ENCODE results near the gene CARD11.

The CARD11 gene

DNA sequence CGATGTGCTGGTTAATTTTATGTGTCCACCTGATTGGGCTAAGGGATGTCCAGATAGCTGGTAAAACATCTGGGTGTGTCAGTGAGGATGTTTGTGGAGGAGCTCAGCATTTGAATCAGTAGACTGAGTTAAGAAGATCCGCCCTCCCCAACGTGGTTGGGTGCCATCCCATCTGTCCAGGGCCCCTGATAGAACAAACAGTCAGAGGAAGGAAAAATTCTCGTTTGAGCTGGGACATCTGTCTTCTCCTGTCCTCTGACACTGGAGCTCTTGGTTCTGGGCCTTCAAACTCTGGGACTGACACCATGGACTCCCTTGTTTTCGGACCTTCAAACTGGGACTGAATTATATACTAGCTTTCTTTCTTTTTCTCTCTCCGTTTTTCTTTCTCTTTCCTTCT lies 59.6 kb downstream of the CARD11 start:
- DNase-seq (ENCODE audit: low read depth in 3 of 3, low spot score in 1 of 3): no peak

- DNase-seq (ENCODE audit: low read depth in 3 of 3, low spot score in 1 of 3): no peak
Measured at GRCh38 chr7:2983586-2983985, 60.1 kb downstream of the CARD11 start.

DNA sequence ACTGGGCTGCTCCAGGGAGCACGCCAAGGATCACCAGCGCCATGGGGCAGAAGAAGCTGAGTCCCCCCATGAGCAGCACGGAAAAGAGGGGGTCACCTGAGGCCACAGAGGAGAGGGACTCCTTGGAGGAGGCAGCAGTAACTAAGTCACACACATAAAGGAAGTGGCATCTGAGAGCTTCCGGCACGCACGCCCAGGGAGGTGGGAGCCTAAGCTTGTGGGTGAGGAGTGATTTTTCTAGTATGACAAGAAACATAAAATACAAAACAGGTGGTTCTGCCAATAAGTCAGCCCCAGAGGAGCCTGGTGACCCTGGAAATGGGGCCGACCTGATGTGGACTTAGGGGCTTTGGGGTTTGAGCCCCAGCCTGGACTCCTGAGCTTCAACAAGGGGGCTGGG lies 60.8 kb downstream of the CARD11 start:
- DNase-seq (ENCODE audit: low read depth in 3 of 3, low spot score in 1 of 3): peak in 2 of 3 donors; percentile 13 to 16

GRCh38 chr7:2982401-2982800 lies 61.3 kb downstream of the CARD11 start:
- DNase-seq (ENCODE audit: low read depth in 3 of 3, low spot score in 1 of 3): no peak

GRCh38 chr7:2981103-2981480 lies 62.6 kb downstream of the CARD11 start:
- DNase-seq (ENCODE audit: low read depth in 3 of 3, low spot score in 1 of 3): no peak

DNA sequence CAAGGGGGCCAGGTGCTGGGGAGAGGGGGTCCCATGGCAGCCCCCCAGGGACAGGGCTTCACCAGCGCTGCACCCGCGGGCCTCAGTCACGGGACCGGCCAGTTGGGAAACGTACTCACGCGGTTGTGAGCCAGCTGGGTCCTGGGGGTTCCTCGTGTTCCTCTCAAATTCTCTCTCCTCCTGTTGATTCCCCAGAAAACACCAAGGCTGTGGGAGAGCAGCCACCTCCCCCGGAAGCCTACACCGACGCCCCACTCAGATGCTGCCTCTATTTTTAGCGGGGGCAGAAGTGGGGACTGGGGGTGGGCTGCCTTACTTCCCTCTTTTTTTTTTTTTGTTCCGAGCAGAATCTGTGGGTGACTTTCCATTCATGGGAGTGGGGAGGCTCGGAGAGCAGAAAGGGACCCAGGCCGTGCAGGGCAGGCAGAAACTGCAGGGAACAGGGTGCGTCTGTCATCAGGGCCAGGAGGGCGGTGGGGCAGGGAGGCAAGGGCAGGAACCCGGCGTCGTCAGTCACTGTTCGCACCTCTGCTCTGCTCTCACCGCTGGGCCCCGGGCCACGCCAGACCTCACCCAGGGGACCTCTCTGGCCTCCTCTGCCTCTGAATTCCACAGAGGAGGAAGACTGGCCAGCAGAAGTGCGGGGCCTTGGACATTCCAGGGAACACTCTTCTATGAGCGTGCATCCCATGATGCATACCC lies 63.1 kb downstream of the CARD11 start:
- DNase-seq (ENCODE audit: low read depth in 3 of 3, low spot score in 1 of 3): no peak

GRCh38 chr7:2979951-2980350 lies 63.7 kb downstream of the CARD11 start:
- no peak for DNase-seq (ENCODE audit: low read depth in 3 of 3, low spot score in 1 of 3)

GRCh38 chr7:2979201-2979631 lies 64.5 kb downstream of the CARD11 start:
- DNase-seq (ENCODE audit: low read depth in 3 of 3, low spot score in 1 of 3): no peak

GRCh38 chr7:2978408-2978807 lies 65.3 kb downstream of the CARD11 start:
- DNase-seq (ENCODE audit: low read depth in 3 of 3, low spot score in 1 of 3): peak; percentile 19 to 76 (median 39)

- DNase-seq (ENCODE audit: low read depth in 3 of 3, low spot score in 1 of 3): no peak
Measured at GRCh38 chr7:2975821-2976371, 67.8 kb downstream of the CARD11 start.

DNA sequence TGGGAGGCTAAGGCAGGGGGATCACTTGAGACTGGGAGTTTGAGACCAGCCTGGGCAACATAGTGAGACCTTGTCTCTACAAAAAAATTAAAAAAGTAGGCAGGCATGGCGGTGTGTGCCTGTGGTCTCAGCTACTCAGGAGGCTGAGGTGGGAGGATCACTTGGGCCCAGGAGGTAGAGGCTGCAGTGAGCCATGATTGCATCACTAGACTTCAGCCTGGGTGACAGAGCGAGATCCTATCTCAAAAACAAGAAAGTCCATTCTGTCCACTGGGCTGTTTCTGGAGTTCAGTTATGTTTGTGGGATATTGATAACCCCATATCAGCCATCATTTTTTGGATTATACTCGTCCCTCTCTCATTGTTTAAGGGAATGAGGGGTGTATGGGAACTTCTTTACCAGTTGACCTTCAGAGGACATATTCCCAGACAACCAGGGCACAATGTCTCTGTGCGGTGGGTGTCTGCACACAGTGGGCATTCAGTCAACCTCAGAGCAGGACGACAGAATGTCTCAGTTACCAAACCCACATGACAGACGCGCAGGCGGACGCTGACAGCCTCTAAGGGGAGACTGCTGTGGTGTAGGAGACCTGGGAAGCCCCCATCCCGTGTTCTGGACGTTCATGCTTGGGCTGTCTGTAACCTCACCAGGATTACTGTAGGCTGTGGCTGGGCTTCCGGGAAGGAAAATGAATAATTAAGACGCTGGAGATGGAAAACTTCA lies 69.4 kb downstream of the CARD11 start:
- DNase-seq (ENCODE audit: low read depth in 3 of 3, low spot score in 1 of 3): no peak

GRCh38 chr7:2972835-2973161 lies 70.9 kb downstream of the CARD11 start:
- DNase-seq (ENCODE audit: low read depth in 3 of 3, low spot score in 1 of 3): no peak

GRCh38 chr7:2971914-2972834 lies 71.5 kb downstream of the CARD11 start:
- DNase-seq (ENCODE audit: low read depth in 3 of 3, low spot score in 1 of 3): no peak

DNA sequence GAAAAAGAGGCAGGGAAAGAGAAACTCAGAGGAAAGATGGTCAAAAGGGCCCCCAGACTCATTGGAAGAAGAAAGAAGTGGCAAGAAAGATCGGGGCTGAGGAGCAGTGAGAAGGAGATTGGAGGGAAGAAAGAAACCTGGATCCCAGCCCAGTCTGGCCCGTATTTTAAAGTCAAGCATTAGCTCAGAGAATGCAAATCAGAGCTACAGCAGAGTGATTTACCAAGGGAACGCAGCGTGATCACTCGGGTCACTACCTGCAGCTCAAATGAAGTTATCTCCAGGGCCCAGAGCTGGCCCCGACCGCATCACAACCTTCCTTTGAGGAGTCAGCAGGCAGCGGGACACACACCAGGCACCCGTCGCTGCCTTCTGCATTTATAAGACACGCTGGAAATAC lies 72.8 kb downstream of the CARD11 start:
- no peak for DNase-seq (ENCODE audit: low read depth in 3 of 3, low spot score in 1 of 3)

DNA sequence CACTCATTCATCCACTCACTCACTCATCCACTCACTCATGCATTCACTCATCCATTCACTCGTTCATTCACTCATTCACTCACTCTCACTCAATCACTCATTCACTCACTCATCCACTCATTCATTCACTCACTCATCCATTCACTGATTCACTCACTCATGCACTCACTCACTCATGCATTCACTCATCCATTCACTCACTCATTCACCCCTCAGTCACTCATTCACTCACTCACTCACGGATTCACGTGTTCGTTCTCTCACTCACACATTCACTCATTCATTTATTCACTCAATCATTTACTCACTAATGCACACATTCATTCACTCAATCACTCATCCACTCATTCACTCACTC lies 73.4 kb downstream of the CARD11 start:
- DNase-seq (ENCODE audit: low read depth in 3 of 3, low spot score in 1 of 3): no peak

GRCh38 chr7:2969398-2970306 lies 74.0 kb downstream of the CARD11 start:
- no peak for DNase-seq (ENCODE audit: low read depth in 3 of 3, low spot score in 1 of 3)

GRCh38 chr7:2968616-2969397 lies 74.9 kb downstream of the CARD11 start:
- DNase-seq (ENCODE audit: low read depth in 3 of 3, low spot score in 1 of 3): no peak

GRCh38 chr7:2968176-2968575 lies 75.5 kb downstream of the CARD11 start:
- no peak for DNase-seq (ENCODE audit: low read depth in 3 of 3, low spot score in 1 of 3)

DNA sequence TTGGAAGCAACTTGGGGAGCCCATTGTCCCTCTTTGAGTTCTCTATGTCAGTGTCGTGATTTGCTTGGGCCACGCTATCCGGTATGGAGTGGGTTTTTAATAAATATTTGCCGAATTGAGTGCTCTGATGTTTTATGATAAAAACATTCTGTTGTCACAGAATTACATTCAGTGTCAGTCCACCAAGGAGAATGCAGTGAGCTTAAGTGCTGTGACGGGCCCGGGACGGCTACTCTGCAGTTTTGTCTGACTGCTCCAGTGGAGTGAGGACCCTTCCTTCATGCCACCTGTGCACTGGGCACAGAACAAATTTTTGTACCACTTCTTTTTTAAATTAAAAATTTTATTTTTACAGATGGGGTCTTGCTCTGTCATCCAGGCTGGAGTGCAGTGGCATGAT lies 76.0 kb downstream of the CARD11 start:
- DNase-seq (ENCODE audit: low read depth in 3 of 3, low spot score in 1 of 3): no peak

GRCh38 chr7:2967253-2967652 lies 76.4 kb downstream of the CARD11 start:
- DNase-seq (ENCODE audit: low read depth in 3 of 3, low spot score in 1 of 3): no peak
